Cardiac muscle cell (in vitro differentiated cells and primary cell): ENCODE data around the gene TGFBR2. TPM values are rescaled to one million over a fixed set of nuclear protein-coding genes. Genes with fewer than 3 reads are reported as not detected.
"Not testable (repeated sequence)": the region's sequence is repeated elsewhere in the genome, so short reads cannot be mapped to it uniquely, and the experiment has no call there.

Experiments
- DNase-seq, 2 donors: peaks; one replicate each; pipeline versions ENCODE4 v3.0.0 to v3.0.0-alpha.2; 2010 to 2017; ENCODE audit warnings: low read depth in 1 of 2, low spot score in 1 of 2
- H3K27ac ChIP-seq: fragments of 200-600 bp; sonication (generic); 2 replicates; pipeline ENCODE4 v1.5.1; 2016
- H3K27me3 ChIP-seq: fragments of 200-600 bp; sonication (generic); 2 replicates; pipeline ENCODE4 v1.6.0; 2016; ENCODE audit warnings: control low read depth
- H3K36me3 ChIP-seq: fragments of 200-600 bp; sonication (generic); 2 replicates; pipeline ENCODE4 v1.5.1; 2016; ENCODE audit warnings: control low read depth
- H3K4me1 ChIP-seq: fragments of 200-600 bp; sonication (generic); 2 replicates; pipeline ENCODE4 v1.8.1; 2017; ENCODE audit warnings: low read depth, mild to moderate bottlenecking, mixed run types
- H3K4me3 ChIP-seq: fragments of 200-600 bp; sonication (generic); 2 replicates; pipeline ENCODE4 v1.5.1; 2016; ENCODE audit warnings: mild to moderate bottlenecking
- H3K9me3 ChIP-seq: fragments of 200-600 bp; sonication (generic); 2 replicates; pipeline ENCODE4 v1.5.1; 2017; ENCODE audit warnings: low read depth, mild to moderate bottlenecking, control low read depth
- CTCF ChIP-seq: IDR thresholded peaks from 2 replicates; pipeline ENCODE4 v1.5.1; 2012; ENCODE audit warnings: low read depth, mild to moderate bottlenecking, low read length
- polyA plus RNA-seq: library from polyadenylated mRNA; unstranded; fragments of >200 nt; fragmentation: Nextera tagmentation; extraction: Ambion mirVana; gene quantifications from 2 replicates; pipeline ENCODE4 v1.2.1, GENCODE V29; 2016
- total RNA-seq: library from RNA; depleted of rRNA; stranded (reverse); fragments of >200 nt; gene quantifications from 2 replicates; pipeline ENCODE4 v1.2.3, GENCODE V29; 2016

The TGFBR2 gene
- total and polyA plus RNA-seq, 2 experiments from 2014 or later = 7.0 to 11.2 TPM

GRCh38 chr3:30664884-30665283 lies 58.5 kb downstream of the TGFBR2 start:
- Histone ChIP-seq H3K36me3 (no peaks in the 10 kb centered on the region), H3K4me3 (no peak overlapping the region), H3K4me1 (peaks cover 29% of the 10 kb centered on the region), H3K9me3 (no peaks in the 10 kb centered on the region), H3K27me3 (no peaks in the 10 kb centered on the region), H3K27ac (no peak overlapping the region)
- no peak for TF ChIP-seq CTCF
- DNase-seq = no peak

GRCh38 chr3:30665539-30665938 lies 59.1 kb downstream of the TGFBR2 start:
- no peaks in the 10 kb centered on the region for H3K9me3 ChIP-seq
- no peaks in the 10 kb centered on the region for H3K27me3 ChIP-seq
- H3K4me1 ChIP-seq = peaks cover 29% of the 10 kb centered on the region
- no peak overlapping the region for H3K4me3 ChIP-seq
- no peaks in the 10 kb centered on the region for H3K36me3 ChIP-seq
- no peak for TF ChIP-seq CTCF
- peak overlapping the region; percentile 25 for H3K27ac ChIP-seq
- no peak for DNase-seq

GRCh38 chr3:30666572-30667279 lies 60.3 kb downstream of the TGFBR2 start:
- peaks cover 4% of the 10 kb centered on the region for H3K36me3 ChIP-seq
- no peak for DNase-seq
- H3K27me3 ChIP-seq = no peaks in the 10 kb centered on the region
- H3K4me1 ChIP-seq = peaks cover 29% of the 10 kb centered on the region
- H3K4me3 ChIP-seq = no peak overlapping the region
- no peak for TF ChIP-seq CTCF
- H3K9me3 ChIP-seq = no peaks in the 10 kb centered on the region
- H3K27ac ChIP-seq = peak overlapping the region; percentile 20

GRCh38 chr3:30667280-30667651 lies 60.9 kb downstream of the TGFBR2 start:
- TF ChIP-seq CTCF = no peak
- Histone ChIP-seq H3K36me3 (peaks cover 7% of the 10 kb centered on the region), H3K9me3 (no peaks in the 10 kb centered on the region), H3K4me1 (peaks cover 29% of the 10 kb centered on the region), H3K4me3 (no peak overlapping the region), H3K27ac (peak overlapping the region; percentile 80), H3K27me3 (no peaks in the 10 kb centered on the region)
- peak; percentile 32 to 42 for DNase-seq

- DNase-seq = peak in 1 of 2 donors; percentile 76
- Histone ChIP-seq H3K4me1 (peaks cover 25% of the 10 kb centered on the region), H3K27ac (peak overlapping the region; percentile 80), H3K36me3 (peaks cover 11% of the 10 kb centered on the region), H3K27me3 (no peaks in the 10 kb centered on the region), H3K9me3 (no peaks in the 10 kb centered on the region), H3K4me3 (no peak overlapping the region)
- TF ChIP-seq CTCF = no peak
Measured at GRCh38 chr3:30668051-30668609, 61.7 kb downstream of the TGFBR2 start.

- H3K9me3 ChIP-seq, DNase-seq, H3K27me3 ChIP-seq, H3K27ac ChIP-seq, H3K4me3 ChIP-seq: not testable (repeated sequence)
- Histone ChIP-seq H3K4me1 (peaks cover 25% of the 10 kb centered on the region), H3K36me3 (peaks cover 21% of the 10 kb centered on the region)
Measured at GRCh38 chr3:30669360-30669934, 63.0 kb downstream of the TGFBR2 start.
